Panc1 (cell line): Measurements from ENCODE around the gene MAP3K7. TPM values are rescaled to one million over a fixed set of nuclear protein-coding genes. Genes with fewer than 3 reads are reported as not detected.

Experiments
- ATAC-seq: fragments of 200-7000 bp; cut with Tn5 transposase; 2 replicates; pipeline ENCODE4 v1.9.1; 2020; ENCODE audit warnings: mild to moderate bottlenecking, moderate library complexity
- BruUV-seq: library from RNA; stranded (reverse); fragments of 400-500 nt; replicated peaks from 2 replicates; lab custom pipeline; 2021; lab: Mats Ljungman, UMichigan
- CTCF ChIA-PET: fragments of 300-600 bp; sonication (Branson Sonifier 250); formaldehyde crosslinking; loops from one replicate; lab custom pipeline; 2022; ENCODE audit warnings: antibody characterized with exemption; lab: Charles Lee
- POLR2A ChIA-PET: fragments of 300-600 bp; sonication (Branson Sonifier 250); formaldehyde crosslinking; loops from one replicate; lab custom pipeline; 2022; ENCODE audit warnings: antibody characterized with exemption; lab: Charles Lee
- DNase-seq: peaks from one replicate; pipeline ENCODE4 v3.0.0-alpha.2; 2010; ENCODE audit warnings: low read depth, low spot score
- H3K27ac ChIP-seq: 2 replicates; pipeline ENCODE4 v1.5.1; 2011; ENCODE audit warnings: mild to moderate bottlenecking, low read length, inconsistent platforms
- H3K27me3 ChIP-seq: fragments of 200-500 bp; sonication (Bioruptor generic); 2 replicates; pipeline ENCODE4 v1.6.0; 2014; ENCODE audit warnings: low read length, inconsistent platforms; ENCODE audit not compliant: control insufficient read depth, insufficient read depth
- H3K36me3 ChIP-seq: fragments of 200-500 bp; sonication (Bioruptor generic); 2 replicates; pipeline ENCODE4 v1.5.1; 2014; ENCODE audit warnings: inconsistent platforms, mild to moderate bottlenecking, low read length, moderate library complexity; ENCODE audit not compliant: control insufficient read depth, insufficient read depth
- H3K4me1 ChIP-seq: 2 replicates; pipeline ENCODE4 v1.5.1; 2011; ENCODE audit warnings: inconsistent platforms, mild to moderate bottlenecking, low read length, moderate library complexity; ENCODE audit not compliant: control insufficient read depth, insufficient read depth
- H3K4me3 ChIP-seq, 2 experiments: 2 replicates each; pipeline ENCODE4 v1.5.1; 2011 to 2012; ENCODE audit warnings: low read depth in 2 of 2, low read length in 2 of 2, mild to moderate bottlenecking in 2 of 2, inconsistent platforms in 1 of 2, moderate library complexity in 1 of 2
- H3K9me3 ChIP-seq: fragments of 200-500 bp; sonication (Bioruptor generic); 2 replicates; pipeline ENCODE4 v1.5.1; 2014; ENCODE audit warnings: low read depth, mild to moderate bottlenecking, inconsistent platforms, low read length, moderate library complexity; ENCODE audit not compliant: control insufficient read depth, insufficient read depth
- CTCF ChIP-seq: fragments of 450-650 bp; IDR thresholded peaks from 2 replicates; pipeline ENCODE4 v1.5.1; 2017; ENCODE audit warnings: mild to moderate bottlenecking
- POLR2AphosphoS5 ChIP-seq: IDR thresholded peaks from 2 replicates; pipeline ENCODE4 v1.6.1; 2012; ENCODE audit warnings: mild to moderate bottlenecking, low read depth, low read length, moderate library complexity
- REST ChIP-seq, 2 experiments: IDR thresholded peaks; 2 replicates each; pipeline ENCODE4 v1.6.1; 2011 to 2012; ENCODE audit warnings: low read depth in 2 of 2, control low read depth in 1 of 2, low read length in 1 of 2, mild to moderate bottlenecking in 1 of 2, moderate library complexity in 1 of 2; ENCODE audit not compliant: insufficient read depth in 1 of 2
- SIN3A ChIP-seq: IDR thresholded peaks from 2 replicates; pipeline ENCODE4 v1.6.1; 2012; ENCODE audit warnings: low read depth, mild to moderate bottlenecking, low read length, moderate library complexity, borderline replicate concordance; ENCODE audit not compliant: insufficient read depth
- TCF7L2 ChIP-seq: IDR thresholded peaks from 2 replicates; pipeline ENCODE4 v1.6.1; 2011; ENCODE audit warnings: mild to moderate bottlenecking, low read depth, low read length, inconsistent platforms
- in situ Hi-C: cut with HindIII; loops from 2 replicates; pipeline ENCODE4 v1.10.0; 2016; ENCODE audit warnings: low sequenced_read_pairs, low pct_unique_long_range_greater_than_20kb
- intact Hi-C: fragments of 100-400 bp; cut with micrococcal nuclease; formaldehyde crosslinking; loops from one replicate; pipeline ENCODE4 v1.10.0; 2022; ENCODE audit not compliant: unreplicated experiment
- total RNA-seq: library from RNA; stranded (reverse); gene quantifications from one replicate; pipeline ENCODE4 v1.2.1, GENCODE V29; 2021; ENCODE audit not compliant: unreplicated experiment

The MAP3K7 gene
- total RNA-seq, 1 experiment from 2014 or later: 33.1 TPM

- no peaks in the 10 kb centered on the region for H3K27me3 ChIP-seq
- no TSS peak for BruUV-seq
- TF ChIP-seq CTCF: no peak
- no peak overlapping the region for H3K4me3 ChIP-seq
- H3K9me3 ChIP-seq: no peaks in the 10 kb centered on the region
- no peak for ATAC-seq
- no peak overlapping the region for H3K27ac ChIP-seq
- POLR2A ChIA-PET: no interaction called here
- no peak for DNase-seq
- CTCF ChIA-PET: no interaction called here
- H3K4me1 ChIP-seq: no peaks in the 10 kb centered on the region
- intact Hi-C loops: no loop called here
- no peaks in the 10 kb centered on the region for H3K36me3 ChIP-seq
- in situ Hi-C loops: no loop called here
Measured at GRCh38 chr6:90490030-90490716, 96.7 kb downstream of the MAP3K7 start.

- no peaks in the 10 kb centered on the region for H3K27me3 ChIP-seq
- H3K9me3 ChIP-seq: no peaks in the 10 kb centered on the region
- H3K27ac ChIP-seq: no peak overlapping the region
- H3K4me1 ChIP-seq: no peaks in the 10 kb centered on the region
- CTCF ChIA-PET: no interaction called here
- intact Hi-C loops: no loop called here
- DNase-seq (no peak), ATAC-seq (no peak)
- POLR2A ChIA-PET: no interaction called here
- in situ Hi-C loops: no loop called here
- TF ChIP-seq REST (IDR thresholded peaks at IDR 0.05; ENCODE audit: insufficient read depth in 1 of 2, low read depth in 2 of 2, low read length in 1 of 2): no peak
- TF ChIP-seq TCF7L2: no peak
- no peak for TF ChIP-seq CTCF
- no peak for TF ChIP-seq POLR2AphosphoS5
- no peak for TF ChIP-seq SIN3A
- no peak overlapping the region for H3K4me3 ChIP-seq
- no TSS peak for BruUV-seq
- H3K36me3 ChIP-seq: no peaks in the 10 kb centered on the region
Measured at GRCh38 chr6:90488816-90489215, 98.1 kb downstream of the MAP3K7 start.
